HCT116 (cell line): ENCODE results near the gene GHR.

Experiments used
- EZH2 ChIP-seq: fragments of 200-600 bp; sonication (generic); IDR thresholded peaks from 2 replicates; pipeline ENCODE4 v1.6.1; 2017; ENCODE audit warnings: antibody characterized with exemption, mixed run types
- EZH2phosphoT487 ChIP-seq: fragments of 200-600 bp; IDR thresholded peaks from 2 replicates; pipeline ENCODE4 v1.6.1; 2018; ENCODE audit warnings: antibody characterized with exemption, borderline replicate concordance
- JUND ChIP-seq: IDR thresholded peaks from 2 replicates; pipeline ENCODE4 v1.6.1; 2012
- POLR2A ChIP-seq: IDR thresholded peaks from 2 replicates; pipeline ENCODE4 v1.7.0; 2011; ENCODE audit warnings: borderline replicate concordance; ENCODE audit not compliant: insufficient read depth, insufficient read length; ENCODE audit errors: extremely low read depth
- POLR2AphosphoS5 ChIP-seq: IDR thresholded peaks from 2 replicates; pipeline ENCODE4 v1.6.1; 2011; ENCODE audit warnings: mild to moderate bottlenecking, low read depth, low read length, moderate library complexity
- RAD21 ChIP-seq: IDR thresholded peaks from 2 replicates; pipeline ENCODE4 v1.6.1; 2012; ENCODE audit warnings: low read depth, mild to moderate bottlenecking
- SP1 ChIP-seq: IDR thresholded peaks from 2 replicates; pipeline ENCODE4 v1.6.1; 2012; ENCODE audit warnings: low read depth
- TCF7L2 ChIP-seq: IDR thresholded peaks from 2 replicates; pipeline ENCODE4 v1.7.0; 2011; ENCODE audit warnings: borderline replicate concordance, inconsistent platforms; ENCODE audit not compliant: insufficient read depth, insufficient read length; ENCODE audit errors: extremely low read depth
- ZNF274 ChIP-seq: fragments of 200-500 bp; sonication (Bioruptor generic); IDR thresholded peaks from 2 replicates; pipeline ENCODE4 v1.6.1; 2014; ENCODE audit warnings: mild to moderate bottlenecking, low read depth, low read length, inconsistent platforms
- TF ChIP-seq, protein P1 (sequence below), 3 experiments: fragments of 200-600 bp in 1 of 3; sonication (generic) in 1 of 3; IDR thresholded peaks in 2 of 3; conservative IDR thresholded peaks in 1 of 3; 2 replicates each; pipeline ENCODE4 v1.5.1; 2012 to 2017; ENCODE audit warnings: low read depth in 2 of 3, low read length in 2 of 3, antibody characterized with exemption in 1 of 3, borderline replicate concordance in 1 of 3, control low read depth in 1 of 3, mild to moderate bottlenecking in 1 of 3, mixed read lengths in 1 of 3, mixed run types in 1 of 3, moderate library complexity in 1 of 3; ENCODE audit not compliant: insufficient read depth in 1 of 3
- TF ChIP-seq, protein P2 (sequence below): IDR thresholded peaks from 2 replicates; pipeline ENCODE4 v1.6.1; 2012; ENCODE audit warnings: low read depth

DNA sequence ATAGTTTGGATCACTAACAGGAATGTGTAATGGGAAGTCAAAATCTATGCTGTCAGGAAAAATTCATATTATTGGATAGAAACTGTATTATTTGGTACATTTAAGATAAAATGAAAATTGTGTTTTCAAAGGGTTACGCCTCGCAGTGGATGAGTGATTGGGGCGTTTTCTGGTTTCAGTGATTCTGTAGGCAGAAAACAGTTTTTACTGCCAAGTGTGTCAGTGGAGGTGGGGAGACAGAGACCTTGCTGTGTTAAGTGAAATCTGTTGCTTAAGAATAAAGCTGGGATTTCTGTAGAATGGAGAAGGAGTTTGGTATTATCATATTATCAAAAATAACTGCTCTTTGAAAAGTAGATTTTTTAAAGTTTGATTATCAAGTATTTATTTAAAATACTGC, 69.7 kb downstream of the GHR start:
- TF ChIP-seq, protein P1, sequence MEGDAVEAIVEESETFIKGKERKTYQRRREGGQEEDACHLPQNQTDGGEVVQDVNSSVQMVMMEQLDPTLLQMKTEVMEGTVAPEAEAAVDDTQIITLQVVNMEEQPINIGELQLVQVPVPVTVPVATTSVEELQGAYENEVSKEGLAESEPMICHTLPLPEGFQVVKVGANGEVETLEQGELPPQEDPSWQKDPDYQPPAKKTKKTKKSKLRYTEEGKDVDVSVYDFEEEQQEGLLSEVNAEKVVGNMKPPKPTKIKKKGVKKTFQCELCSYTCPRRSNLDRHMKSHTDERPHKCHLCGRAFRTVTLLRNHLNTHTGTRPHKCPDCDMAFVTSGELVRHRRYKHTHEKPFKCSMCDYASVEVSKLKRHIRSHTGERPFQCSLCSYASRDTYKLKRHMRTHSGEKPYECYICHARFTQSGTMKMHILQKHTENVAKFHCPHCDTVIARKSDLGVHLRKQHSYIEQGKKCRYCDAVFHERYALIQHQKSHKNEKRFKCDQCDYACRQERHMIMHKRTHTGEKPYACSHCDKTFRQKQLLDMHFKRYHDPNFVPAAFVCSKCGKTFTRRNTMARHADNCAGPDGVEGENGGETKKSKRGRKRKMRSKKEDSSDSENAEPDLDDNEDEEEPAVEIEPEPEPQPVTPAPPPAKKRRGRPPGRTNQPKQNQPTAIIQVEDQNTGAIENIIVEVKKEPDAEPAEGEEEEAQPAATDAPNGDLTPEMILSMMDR (IDR thresholded peaks at IDR 0.05 in 2 of 3, conservative IDR thresholded peaks at IDR 0.05 in 1 of 3; ENCODE audit: borderline replicate concordance in 1 of 3, insufficient read depth in 1 of 3, low read depth in 2 of 3, low read length in 2 of 3) = no peak
- TF ChIP-seq SP1 (no peak), RAD21 (no peak), ZNF274 (no peak), EZH2 (no peak), TCF7L2 (no peak), POLR2A (no peak), EZH2phosphoT487 (no peak), POLR2AphosphoS5 (no peak), JUND (no peak)
- TF ChIP-seq, protein P2, sequence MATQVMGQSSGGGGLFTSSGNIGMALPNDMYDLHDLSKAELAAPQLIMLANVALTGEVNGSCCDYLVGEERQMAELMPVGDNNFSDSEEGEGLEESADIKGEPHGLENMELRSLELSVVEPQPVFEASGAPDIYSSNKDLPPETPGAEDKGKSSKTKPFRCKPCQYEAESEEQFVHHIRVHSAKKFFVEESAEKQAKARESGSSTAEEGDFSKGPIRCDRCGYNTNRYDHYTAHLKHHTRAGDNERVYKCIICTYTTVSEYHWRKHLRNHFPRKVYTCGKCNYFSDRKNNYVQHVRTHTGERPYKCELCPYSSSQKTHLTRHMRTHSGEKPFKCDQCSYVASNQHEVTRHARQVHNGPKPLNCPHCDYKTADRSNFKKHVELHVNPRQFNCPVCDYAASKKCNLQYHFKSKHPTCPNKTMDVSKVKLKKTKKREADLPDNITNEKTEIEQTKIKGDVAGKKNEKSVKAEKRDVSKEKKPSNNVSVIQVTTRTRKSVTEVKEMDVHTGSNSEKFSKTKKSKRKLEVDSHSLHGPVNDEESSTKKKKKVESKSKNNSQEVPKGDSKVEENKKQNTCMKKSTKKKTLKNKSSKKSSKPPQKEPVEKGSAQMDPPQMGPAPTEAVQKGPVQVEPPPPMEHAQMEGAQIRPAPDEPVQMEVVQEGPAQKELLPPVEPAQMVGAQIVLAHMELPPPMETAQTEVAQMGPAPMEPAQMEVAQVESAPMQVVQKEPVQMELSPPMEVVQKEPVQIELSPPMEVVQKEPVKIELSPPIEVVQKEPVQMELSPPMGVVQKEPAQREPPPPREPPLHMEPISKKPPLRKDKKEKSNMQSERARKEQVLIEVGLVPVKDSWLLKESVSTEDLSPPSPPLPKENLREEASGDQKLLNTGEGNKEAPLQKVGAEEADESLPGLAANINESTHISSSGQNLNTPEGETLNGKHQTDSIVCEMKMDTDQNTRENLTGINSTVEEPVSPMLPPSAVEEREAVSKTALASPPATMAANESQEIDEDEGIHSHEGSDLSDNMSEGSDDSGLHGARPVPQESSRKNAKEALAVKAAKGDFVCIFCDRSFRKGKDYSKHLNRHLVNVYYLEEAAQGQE = no peak
